ENCODE measurements around the gene HEATR5A. TPM values are rescaled to one million over a fixed set of nuclear protein-coding genes. Genes with fewer than 3 reads are reported as not detected.

The HEATR5A gene
- total RNA-seq, 1 donor from 2014 or later = 20.8 TPM

Other genes with a start within 250 kb of the HEATR5A start
- gene HECTD1, start 212.8 kb downstream of the HEATR5A start, total RNA-seq = 122 and 134 TPM in 2 replicates
- 13.4 and 18.0 TPM in 2 replicates for gene DTD2, start 37.0 kb upstream of the HEATR5A start, total RNA-seq
- not detected in 2 replicates for gene GPR33, start 67.5 kb upstream of the HEATR5A start, total RNA-seq
- gene NUBPL, start 140.9 kb upstream of the HEATR5A start, total RNA-seq = 7.6 and 13.1 TPM in 2 replicates

Data from glomerular endothelial cell (primary cell).